ENCODE results near the gene KRTAP5-2. TPM values are rescaled to one million over a fixed set of nuclear protein-coding genes. Genes with fewer than 3 reads are reported as not detected.

Gene KRTAP5-2
- total RNA-seq, 4 donors from 2014 or later: not detected

DNA sequence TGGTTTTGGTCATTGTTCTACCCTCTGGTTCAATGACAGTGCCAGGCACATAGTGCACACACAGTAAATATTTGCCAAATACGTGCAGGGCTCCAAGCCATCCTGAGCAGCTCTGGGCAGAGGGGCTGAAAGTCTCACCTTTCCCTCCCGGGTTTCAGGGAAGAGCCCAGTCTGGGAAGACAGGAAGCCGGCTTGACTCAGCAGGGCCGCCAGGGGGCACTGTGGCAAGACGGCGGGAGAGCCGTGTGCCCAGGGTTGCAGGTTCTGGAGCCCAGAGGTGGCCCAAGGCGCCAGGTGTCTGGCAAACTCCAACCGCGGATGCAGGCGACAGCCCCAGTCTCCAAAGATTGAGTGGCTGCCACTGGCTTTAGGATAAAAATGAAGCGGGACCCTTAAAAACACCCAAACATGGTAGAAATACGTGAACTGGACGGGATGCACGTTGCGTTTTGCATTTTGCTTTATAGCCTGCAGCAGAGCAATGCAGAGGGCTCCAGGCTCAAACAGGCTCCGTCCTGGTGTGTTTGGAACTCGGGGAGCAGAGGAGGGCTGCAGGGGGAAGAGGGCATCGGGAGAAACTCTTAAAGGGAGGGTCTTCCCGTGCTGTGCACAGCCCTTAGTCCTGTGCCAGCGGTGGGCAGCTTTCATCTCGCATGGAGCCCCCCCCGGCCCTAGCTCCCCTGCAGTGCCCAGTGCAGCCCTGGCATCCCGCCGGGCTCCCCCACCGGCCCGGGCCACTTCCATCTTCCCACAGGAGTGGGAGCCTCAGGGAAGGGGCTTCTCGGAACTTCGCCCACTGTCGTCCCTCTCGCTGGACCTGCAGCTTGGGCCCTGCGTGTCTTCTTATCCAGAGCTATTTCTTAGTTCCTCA, 42.2 kb upstream of the KRTAP5-2 start:
- TF ChIP-seq, protein P1, sequence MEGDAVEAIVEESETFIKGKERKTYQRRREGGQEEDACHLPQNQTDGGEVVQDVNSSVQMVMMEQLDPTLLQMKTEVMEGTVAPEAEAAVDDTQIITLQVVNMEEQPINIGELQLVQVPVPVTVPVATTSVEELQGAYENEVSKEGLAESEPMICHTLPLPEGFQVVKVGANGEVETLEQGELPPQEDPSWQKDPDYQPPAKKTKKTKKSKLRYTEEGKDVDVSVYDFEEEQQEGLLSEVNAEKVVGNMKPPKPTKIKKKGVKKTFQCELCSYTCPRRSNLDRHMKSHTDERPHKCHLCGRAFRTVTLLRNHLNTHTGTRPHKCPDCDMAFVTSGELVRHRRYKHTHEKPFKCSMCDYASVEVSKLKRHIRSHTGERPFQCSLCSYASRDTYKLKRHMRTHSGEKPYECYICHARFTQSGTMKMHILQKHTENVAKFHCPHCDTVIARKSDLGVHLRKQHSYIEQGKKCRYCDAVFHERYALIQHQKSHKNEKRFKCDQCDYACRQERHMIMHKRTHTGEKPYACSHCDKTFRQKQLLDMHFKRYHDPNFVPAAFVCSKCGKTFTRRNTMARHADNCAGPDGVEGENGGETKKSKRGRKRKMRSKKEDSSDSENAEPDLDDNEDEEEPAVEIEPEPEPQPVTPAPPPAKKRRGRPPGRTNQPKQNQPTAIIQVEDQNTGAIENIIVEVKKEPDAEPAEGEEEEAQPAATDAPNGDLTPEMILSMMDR (IDR thresholded peaks at IDR 0.05; ENCODE audit: low read depth): no peak

DNA sequence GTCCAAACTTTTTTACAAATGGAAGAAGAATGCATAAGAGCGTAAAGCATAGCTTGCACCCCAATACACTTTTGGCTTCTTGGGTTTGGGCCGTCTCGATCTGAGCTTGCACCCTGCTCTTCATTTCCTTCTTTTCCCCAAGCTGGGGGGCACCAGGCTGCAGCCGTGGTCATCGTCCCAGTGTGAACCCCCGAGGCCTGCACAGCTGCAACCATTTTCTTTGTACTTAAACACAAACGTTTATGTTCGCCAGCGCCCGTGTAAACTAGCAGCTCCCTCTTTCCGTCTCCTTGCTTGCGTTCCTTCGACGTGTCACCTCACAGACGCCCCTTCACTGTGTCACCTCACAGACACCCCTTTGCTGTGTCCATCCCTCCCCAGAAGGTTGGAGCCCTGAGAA, 41.6 kb upstream of the KRTAP5-2 start:
- TF ChIP-seq, protein P1 (IDR thresholded peaks at IDR 0.05; ENCODE audit: low read depth): no peak

DNA sequence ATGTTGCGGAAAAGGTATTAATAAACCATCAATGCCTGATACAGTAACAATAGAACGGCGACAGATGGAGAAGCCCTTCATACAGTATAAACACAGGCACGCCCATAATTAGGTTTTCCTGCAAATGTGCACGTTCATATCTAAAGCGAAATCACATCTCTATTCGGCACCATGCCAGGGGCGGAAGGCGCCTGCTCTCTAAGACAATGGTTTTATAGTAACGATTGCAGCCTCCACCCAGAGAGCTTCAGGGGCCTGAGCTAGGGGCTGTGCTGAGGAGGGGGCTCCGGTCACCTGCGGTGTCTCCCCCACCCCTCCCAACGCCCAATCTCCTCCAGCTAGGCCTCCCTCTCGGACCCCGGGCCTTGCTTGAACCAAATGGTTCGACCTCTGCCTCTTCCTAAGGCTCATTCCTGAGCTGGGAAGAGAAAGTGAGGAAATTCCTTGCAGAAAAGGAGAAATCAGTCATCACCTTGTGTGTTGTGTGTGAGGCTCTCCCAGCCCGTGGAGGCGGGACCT, 41.1 kb upstream of the KRTAP5-2 start:
- TF ChIP-seq, protein P1 (IDR thresholded peaks at IDR 0.05; ENCODE audit: low read depth): no peak

DNA sequence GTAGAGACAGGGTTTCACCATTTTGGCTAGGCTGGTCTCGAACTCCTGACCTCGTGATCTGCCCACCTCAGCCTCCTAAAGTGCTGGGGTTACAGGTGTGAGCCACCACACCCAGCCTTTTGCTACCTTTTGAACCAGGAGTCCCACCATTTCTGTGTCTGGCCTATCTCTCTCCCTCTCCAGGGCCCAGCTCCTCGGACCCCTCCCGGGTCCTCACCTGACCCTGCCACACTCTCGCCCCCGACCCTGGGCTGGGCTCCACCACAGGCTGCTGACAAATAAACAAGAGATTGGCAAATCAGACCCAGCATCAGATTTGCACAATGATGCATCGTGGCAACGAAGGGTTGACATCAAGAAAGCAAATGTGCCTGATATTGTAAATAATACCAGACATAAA, 40.2 kb upstream of the KRTAP5-2 start:
- TF ChIP-seq, protein P1 (IDR thresholded peaks at IDR 0.05; ENCODE audit: low read depth): no peak

DNA sequence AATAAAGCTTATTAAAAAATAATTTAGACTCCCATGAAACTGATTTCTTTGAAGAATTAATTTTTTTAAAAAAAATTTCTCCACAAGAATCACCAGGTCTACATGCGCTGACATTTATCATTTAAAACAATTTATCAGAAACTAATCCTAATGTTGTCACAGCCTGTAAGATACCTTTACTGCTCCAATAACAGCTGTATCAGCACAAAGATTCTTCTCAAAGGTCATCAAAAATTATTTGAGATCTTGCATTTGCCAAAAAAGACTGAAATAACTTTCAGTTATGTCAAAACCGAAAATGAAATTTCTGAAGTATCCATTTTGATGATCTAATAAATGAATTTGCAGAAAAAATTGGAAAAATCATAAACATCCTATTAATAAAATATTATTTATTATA, 39.5 kb upstream of the KRTAP5-2 start:
- TF ChIP-seq, protein P1 (IDR thresholded peaks at IDR 0.05; ENCODE audit: low read depth): no peak

DNA sequence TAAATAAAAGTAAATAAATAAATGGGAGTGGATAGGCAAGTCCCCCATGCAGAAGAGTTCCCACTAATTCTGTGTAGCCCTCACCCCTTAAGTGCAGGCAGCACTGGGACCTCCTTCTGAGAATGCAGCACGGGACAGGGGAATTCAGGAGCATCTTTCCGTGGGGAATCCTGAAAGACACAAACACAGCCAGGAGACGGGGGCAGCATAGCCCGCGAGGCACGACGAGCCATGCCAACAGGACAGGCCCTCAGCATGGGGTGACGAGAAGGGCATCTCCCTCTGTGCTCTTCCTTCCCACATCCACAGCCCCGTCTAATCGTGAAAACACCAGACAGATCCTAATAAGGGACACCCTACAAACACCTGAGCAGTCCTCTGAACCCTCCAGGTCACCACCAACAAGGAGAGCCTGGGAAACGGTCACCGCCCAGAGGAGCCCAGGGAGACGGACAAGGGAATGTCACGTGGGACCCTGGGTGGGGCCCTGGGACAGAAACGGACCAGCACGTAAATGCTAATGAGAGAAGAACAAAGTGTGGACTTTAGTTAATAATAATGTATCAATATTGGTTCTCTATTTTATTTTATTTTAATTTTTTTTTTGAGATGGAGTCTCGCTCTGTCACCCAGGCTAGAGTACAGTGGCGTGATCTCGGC, 38.3 kb upstream of the KRTAP5-2 start:
- TF ChIP-seq, protein P1 (IDR thresholded peaks at IDR 0.05; ENCODE audit: low read depth): no peak

DNA sequence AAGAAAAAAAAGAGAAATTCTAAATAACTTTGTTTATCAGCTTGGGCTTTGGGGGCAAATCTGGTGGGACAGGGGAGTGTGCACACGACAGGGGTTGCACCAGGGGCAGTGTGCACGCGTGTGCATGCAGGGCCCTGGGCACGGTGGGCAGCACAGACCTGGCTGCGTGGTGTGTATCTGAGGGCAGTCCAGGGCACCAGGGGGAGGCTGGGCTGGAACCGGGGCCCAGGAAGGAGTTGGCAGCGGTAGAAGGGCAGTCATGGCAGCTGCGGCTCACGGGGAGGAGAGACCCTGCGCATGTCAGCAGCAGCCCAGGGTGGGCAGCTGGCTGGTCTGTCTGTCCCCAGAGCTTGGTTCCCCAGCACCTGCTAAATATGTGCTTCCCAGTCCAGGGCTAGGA, 35.8 kb upstream of the KRTAP5-2 start:
- TF ChIP-seq, protein P1 (IDR thresholded peaks at IDR 0.05; ENCODE audit: low read depth): no peak
